HCT116 (cell line): Measurements from ENCODE around the gene PANX2.

Experiments
- CTCF ChIP-seq, 3 experiments: fragments of 200-600 bp in 1 of 3; sonication (generic) in 1 of 3; IDR thresholded peaks in 2 of 3; conservative IDR thresholded peaks in 1 of 3; 2 replicates each; pipeline ENCODE4 v1.5.1; 2012 to 2017; ENCODE audit warnings: low read depth in 2 of 3, low read length in 2 of 3, antibody characterized with exemption in 1 of 3, borderline replicate concordance in 1 of 3, control low read depth in 1 of 3, mild to moderate bottlenecking in 1 of 3, mixed read lengths in 1 of 3, mixed run types in 1 of 3, moderate library complexity in 1 of 3; ENCODE audit not compliant: insufficient read depth in 1 of 3
- MAX ChIP-seq: IDR thresholded peaks from 2 replicates; pipeline ENCODE4 v1.6.1; 2012
- POLR2A ChIP-seq: IDR thresholded peaks from 2 replicates; pipeline ENCODE4 v1.7.0; 2011; ENCODE audit warnings: borderline replicate concordance; ENCODE audit not compliant: insufficient read depth, insufficient read length; ENCODE audit errors: extremely low read depth
- REST ChIP-seq: IDR thresholded peaks from 2 replicates; pipeline ENCODE4 v1.6.1; 2012; ENCODE audit warnings: low read depth
- ZNF274 ChIP-seq: fragments of 200-500 bp; sonication (Bioruptor generic); IDR thresholded peaks from 2 replicates; pipeline ENCODE4 v1.6.1; 2014; ENCODE audit warnings: mild to moderate bottlenecking, low read depth, low read length, inconsistent platforms

GRCh38 chr22:50218996-50219727 lies 48.6 kb downstream of the PANX2 start:
- TF ChIP-seq CTCF (IDR thresholded peaks at IDR 0.05 in 2 of 3, conservative IDR thresholded peaks at IDR 0.05 in 1 of 3; ENCODE audit: borderline replicate concordance in 1 of 3, insufficient read depth in 1 of 3, low read depth in 2 of 3, low read length in 2 of 3) = no peak
- no peak for TF ChIP-seq REST
- TF ChIP-seq ZNF274 = no peak
- peak; percentile 70; the same call in 1 of the 2 replicates for TF ChIP-seq MAX
- no peak for TF ChIP-seq POLR2A
